Heart right ventricle (tissue), 16 donors: Measurements from ENCODE around the gene KCNN3. TPM values are rescaled to one million over a fixed set of nuclear protein-coding genes. Genes with fewer than 3 reads are reported as not detected.
A peak's percentile ranks its signal among the peaks of the same experiment; 100 is the strongest.

Experiments
- ATAC-seq, 8 donors: fragments of 200-7000 bp; cut with Tn5 transposase; one replicate each; pipeline ENCODE4 v1.9.1; 2020; ENCODE audit warnings: mild to moderate bottlenecking in 8 of 8, moderate library complexity in 8 of 8, moderate number of reproducible peaks in 1 of 8
- DNase-seq, 2 donors: peaks; one replicate each; pipeline ENCODE4 v3.0.0-alpha.2; 2020
- H3K27ac ChIP-seq, 10 donors: fragments of 200-600 bp; sonication (generic) in 2 of 10; one replicate each; pipeline versions ENCODE4 v1.5.0 to v1.8.0; 2020 to 2022; ENCODE audit warnings: mild to moderate bottlenecking in 3 of 10
- H3K27me3 ChIP-seq, 7 donors: fragments of 200-600 bp; one replicate each; pipeline ENCODE4 v1.8.0; 2021 to 2022; ENCODE audit warnings: mild to moderate bottlenecking in 2 of 7
- H3K36me3 ChIP-seq, 9 donors: fragments of 200-600 bp; sonication (generic) in 1 of 9; one replicate each; pipeline versions ENCODE4 v1.5.0 to v1.8.0; 2020 to 2022; ENCODE audit warnings: mild to moderate bottlenecking in 2 of 9
- H3K4me1 ChIP-seq, 9 donors: fragments of 200-600 bp; sonication (generic) in 1 of 9; one replicate each; pipeline versions ENCODE4 v1.5.0 to v1.8.0; 2020 to 2022; ENCODE audit warnings: mild to moderate bottlenecking in 4 of 9
- H3K4me3 ChIP-seq, 10 donors: fragments of 200-600 bp; sonication (generic) in 2 of 10; one replicate each; pipeline versions ENCODE4 v1.5.0 to v1.8.0; 2020 to 2022; ENCODE audit warnings: mild to moderate bottlenecking in 7 of 10, moderate library complexity in 2 of 10
- H3K9me3 ChIP-seq, 11 donors: fragments of 200-600 bp in 10 of 11; sonication (generic) in 2 of 11; one replicate each; pipeline versions ENCODE4 v1.5.0 to v1.8.0; 2013 to 2022; ENCODE audit warnings: mild to moderate bottlenecking in 2 of 11, control low read depth in 1 of 11, moderate library complexity in 1 of 11
- WGBS, 2 donors: extraction: QIAGEN DNeasy Blood & Tissue Kit; methylation state at CpG; one replicate each; pipeline ENCODE4 v1.1.7; 2013; ENCODE audit warnings: inconsistent platforms in 1 of 2; 5-methylcytosine and 5-hydroxymethylcytosine counted together
- intact Hi-C, 10 donors: fragments of 100-400 bp; cut with DNase I; formaldehyde crosslinking; loops; one replicate each; pipeline versions ENCODE4 v1.11.1 to v1.14.2; 2022
- polyA plus RNA-seq, 2 donors: library from polyadenylated mRNA; stranded (reverse); fragments of 200-250 nt; gene quantifications; one replicate each; pipeline ENCODE4 v1.2.3, GENCODE V29; 2013
- total RNA-seq, 10 donors: library from RNA; stranded (reverse); fragmentation: NEBNext Ultra II Directional in 3 of 10; extraction: Animal tissue kit (Norgen Biotek cat#: 25700) in 3 of 10; gene quantifications; one replicate each; pipeline versions ENCODE4 v1.2.1 to v1.2.4, GENCODE V29; 2021 to 2023
- TF ChIP-seq, protein P1 (sequence below), 9 donors: fragments of 200-600 bp; sonication (generic) in 2 of 9; IDR thresholded peaks; one replicate each; pipeline versions ENCODE4 v1.5.0 to v1.8.0; 2021 to 2022; ENCODE audit warnings: antibody characterized with exemption in 9 of 9, mild to moderate bottlenecking in 5 of 9, moderate library complexity in 1 of 9
- donor health status: Arrhythmogenic right ventricular cardiomyopathy.
- donor health status: ischemic (EF 13 %, LVEDD 7.1; RV severe dilation, severe dysfunction).
- donor health status: healthy with polysubstance abuse.
- donor health status: DM: no; HTN: yes; CAD: no.
- donor health status: DM: no; HTN: no; CAD: no.
- donor health status: ischemic (EF 25% LVEDD 6.9; RV normal size, moderate dysfunction).
- donor health status: ischemic (EF 25% LVEDD 5.7; RV mildly dilated, moderate dysfunction).
- donor health status: healthy.
- donor health status: DM: yes; HTN: yes; CAD: no.
- donor health status: Ischemic cardiomyopathy.
- donor health status: ischemic (EF 35%, LVEDD 5.7; RV mildly dilated, moderate dysfunction).
- donor health status: nonischemic (EF 11% LVEDD 7.7; RV severe dilation, severe dysfunction).
- donor health status: DM: yes; HTN: yes; CAD: no.
- donor health status: PGD.
- donor health status: ischemic (EF 29% LVEDD 5.4; RV normal size, mild dysfunction).
- donor health status: nonischemic (EF 23%, LVEDD 6.1; RV moderate dilation, normal function).

Gene KCNN3
- total and polyA plus RNA-seq, 12 donors = 0.17 to 5.9 (median 2.6) TPM

DNA sequence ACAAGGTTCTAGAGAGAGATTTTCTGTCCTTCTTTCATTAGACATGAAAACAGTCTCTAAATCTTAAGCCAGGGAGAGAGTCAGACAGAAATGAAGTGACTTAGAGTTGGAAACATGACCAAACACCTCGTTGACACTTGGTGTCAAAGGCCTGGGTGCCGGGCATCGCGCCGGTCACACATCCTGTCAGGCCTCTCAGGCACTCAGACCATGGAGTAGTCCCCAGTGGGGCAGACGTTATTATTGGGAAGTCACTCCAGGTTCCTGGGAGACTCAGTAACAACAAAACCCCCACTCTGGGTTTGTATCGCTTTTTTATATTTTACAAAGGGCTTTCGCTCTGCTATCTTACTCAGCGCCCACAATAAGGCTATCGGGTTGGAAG is 25.8 kb downstream of the KCNN3 start:
- peak in 1 of 2 donors; percentile 47 for DNase-seq

DNA sequence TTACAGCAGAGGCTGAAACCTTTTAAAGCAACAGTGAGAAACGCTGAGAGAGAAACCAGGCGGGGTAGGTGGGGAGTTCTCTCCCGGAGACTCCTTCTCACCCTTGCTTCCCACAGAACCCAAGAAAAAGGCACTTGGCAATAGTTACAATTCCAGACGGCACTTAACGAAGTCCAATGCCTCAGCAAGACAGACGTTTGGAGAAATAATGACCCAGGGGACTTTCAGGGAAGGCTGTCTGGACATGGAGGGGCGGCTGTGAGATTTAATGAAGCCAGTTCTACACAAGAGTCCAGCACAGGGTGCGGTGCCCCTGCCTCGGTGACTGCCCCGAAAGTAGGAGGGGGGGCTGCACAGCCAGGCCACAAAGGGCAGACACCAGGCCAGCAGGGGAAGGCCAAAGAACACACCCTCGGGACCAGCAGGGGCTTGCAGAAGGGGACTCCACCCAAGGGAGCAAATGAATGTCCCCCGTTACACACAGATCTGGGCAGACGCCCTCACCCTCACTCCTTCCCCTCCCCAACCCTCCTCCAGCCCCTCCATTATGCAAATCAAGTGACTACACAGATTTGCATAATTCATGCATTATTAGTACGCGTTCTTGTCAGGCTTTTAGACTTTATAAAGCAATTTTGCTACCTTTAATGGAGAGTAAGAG is 26.3 kb downstream of the KCNN3 start:
- DNase-seq (no peak), ATAC-seq (no peak)
- Histone ChIP-seq H3K4me3 (no peak overlapping the region), H3K27ac (peak overlapping the region in 2 of 10 donors; percentile 2 to 21), H3K27me3 (no peaks in the 10 kb centered on the region), H3K9me3 (no peaks in the 10 kb centered on the region), H3K4me1 (peaks cover 16 to 68% (median 48%) of the 10 kb centered on the region in 9 donors), H3K36me3 (no peaks in the 10 kb centered on the region)
- WGBS, 2 donors = 67 to 69% methylated on average over 15 of the region's 15 CpGs
- intact Hi-C loops = no loop called here
- TF ChIP-seq, protein P1, sequence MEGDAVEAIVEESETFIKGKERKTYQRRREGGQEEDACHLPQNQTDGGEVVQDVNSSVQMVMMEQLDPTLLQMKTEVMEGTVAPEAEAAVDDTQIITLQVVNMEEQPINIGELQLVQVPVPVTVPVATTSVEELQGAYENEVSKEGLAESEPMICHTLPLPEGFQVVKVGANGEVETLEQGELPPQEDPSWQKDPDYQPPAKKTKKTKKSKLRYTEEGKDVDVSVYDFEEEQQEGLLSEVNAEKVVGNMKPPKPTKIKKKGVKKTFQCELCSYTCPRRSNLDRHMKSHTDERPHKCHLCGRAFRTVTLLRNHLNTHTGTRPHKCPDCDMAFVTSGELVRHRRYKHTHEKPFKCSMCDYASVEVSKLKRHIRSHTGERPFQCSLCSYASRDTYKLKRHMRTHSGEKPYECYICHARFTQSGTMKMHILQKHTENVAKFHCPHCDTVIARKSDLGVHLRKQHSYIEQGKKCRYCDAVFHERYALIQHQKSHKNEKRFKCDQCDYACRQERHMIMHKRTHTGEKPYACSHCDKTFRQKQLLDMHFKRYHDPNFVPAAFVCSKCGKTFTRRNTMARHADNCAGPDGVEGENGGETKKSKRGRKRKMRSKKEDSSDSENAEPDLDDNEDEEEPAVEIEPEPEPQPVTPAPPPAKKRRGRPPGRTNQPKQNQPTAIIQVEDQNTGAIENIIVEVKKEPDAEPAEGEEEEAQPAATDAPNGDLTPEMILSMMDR (IDR thresholded peaks at IDR 0.05) = no peak

More for the DNA sequence above, 25.8 kb downstream of the KCNN3 start:
- no peaks in the 10 kb centered on the region for H3K27me3 ChIP-seq
- intact Hi-C loops = no loop called here
- 74 to 83% methylated on average over 10 of the region's 10 CpGs for WGBS, 2 donors
- TF ChIP-seq, protein P1 (IDR thresholded peaks at IDR 0.05) = no peak
- H3K36me3 ChIP-seq = no peaks in the 10 kb centered on the region
- peaks cover 16 to 65% (median 48%) of the 10 kb centered on the region in 9 donors for H3K4me1 ChIP-seq
- peak overlapping the region in 3 of 10 donors; percentile 2 to 22 (median 21) for H3K27ac ChIP-seq
- H3K9me3 ChIP-seq = no peaks in the 10 kb centered on the region
- no peak overlapping the region for H3K4me3 ChIP-seq
- peak in 5 of 8 donors; percentile 24 to 57 (median 42) for ATAC-seq

DNA sequence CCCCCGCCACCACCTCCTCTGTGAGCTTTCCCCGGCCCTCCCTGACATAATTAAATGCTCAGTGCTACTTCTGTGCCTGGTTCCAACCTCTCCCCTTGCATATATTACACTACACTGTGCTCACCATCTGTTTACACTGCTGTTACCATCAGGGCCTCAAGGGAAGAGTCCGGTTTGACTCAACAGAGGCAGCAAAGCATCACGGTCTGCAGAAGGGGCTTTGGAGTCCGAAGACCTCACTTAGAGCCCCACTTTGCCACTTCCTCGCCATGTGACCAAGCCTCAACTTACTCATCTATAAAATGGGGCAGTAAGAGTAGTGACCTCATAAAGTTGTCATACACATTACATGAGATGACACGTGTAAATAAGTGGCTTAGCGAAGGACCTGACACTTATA is 27.4 kb downstream of the KCNN3 start:
- intact Hi-C loops = no loop called here
- TF ChIP-seq, protein P1 (IDR thresholded peaks at IDR 0.05) = no peak
- H3K4me3 ChIP-seq = no peak overlapping the region
- ATAC-seq = no peak
- no peak overlapping the region for H3K27ac ChIP-seq
- H3K4me1 ChIP-seq = peaks cover 16 to 64% (median 42%) of the 10 kb centered on the region in 9 donors
- no peak for DNase-seq
- 87% methylated on average over 7 of the region's 8 CpGs for WGBS, 2 donors
- H3K36me3 ChIP-seq = no peaks in the 10 kb centered on the region
- no peaks in the 10 kb centered on the region for H3K9me3 ChIP-seq
- no peaks in the 10 kb centered on the region for H3K27me3 ChIP-seq

DNA sequence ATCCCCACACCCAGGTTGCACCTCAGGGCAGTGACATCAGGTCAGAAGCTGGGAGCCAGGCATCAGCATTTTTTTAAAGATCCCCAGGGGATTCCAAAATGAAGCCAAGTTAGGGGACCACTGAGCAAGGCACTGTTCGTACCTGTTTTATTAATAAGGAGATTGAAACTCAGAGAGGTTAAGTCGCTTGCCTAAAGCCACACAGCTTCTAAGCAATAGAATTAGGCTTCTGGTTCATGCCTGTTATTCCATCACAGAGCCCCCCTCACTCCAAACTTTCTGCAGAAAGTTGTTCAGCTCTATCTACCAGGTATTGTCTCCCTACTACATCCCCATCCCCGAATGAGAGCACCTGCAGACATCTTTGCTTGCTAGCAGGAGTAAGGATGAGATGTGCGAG is 28.7 kb downstream of the KCNN3 start:
- intact Hi-C loops = no loop called here
- Histone ChIP-seq H3K4me3 (no peak overlapping the region), H3K4me1 (peaks cover 16 to 61% (median 34%) of the 10 kb centered on the region in 9 donors), H3K27ac (peak overlapping the region in 1 of 10 donors; percentile 41), H3K9me3 (no peaks in the 10 kb centered on the region), H3K36me3 (no peaks in the 10 kb centered on the region), H3K27me3 (no peaks in the 10 kb centered on the region)
- 73 to 80% methylated on average over 4 of the region's 4 CpGs for WGBS, 2 donors
- ATAC-seq = no peak
- TF ChIP-seq, protein P1 (IDR thresholded peaks at IDR 0.05) = no peak
- DNase-seq = no peak
